PFSK-1 (cell line): Measurements from ENCODE around the gene PTPN12.

Experiments
- REST ChIP-seq, 2 experiments: IDR thresholded peaks; 2 replicates each; pipeline versions ENCODE4 v1.6.1 to v1.8.0; 2011 to 2012; ENCODE audit warnings: low read depth in 2 of 2, low read length in 2 of 2, control low read depth in 1 of 2, inconsistent platforms in 1 of 2, mild to moderate bottlenecking in 1 of 2, moderate library complexity in 1 of 2; ENCODE audit not compliant: insufficient read depth in 1 of 2
- TAF1 ChIP-seq: IDR thresholded peaks from 2 replicates; pipeline ENCODE4 v1.6.1; 2012; ENCODE audit warnings: low read length, control low read depth, borderline replicate concordance; ENCODE audit not compliant: insufficient read depth

GRCh38 chr7:77606562-77606961 lies 69.5 kb downstream of the PTPN12 start:
- no peak for TF ChIP-seq REST (IDR thresholded peaks at IDR 0.05; ENCODE audit: insufficient read depth in 1 of 2, low read depth in 2 of 2, low read length in 2 of 2)
- no peak for TF ChIP-seq TAF1
